GM21619 (cell line): ENCODE results near the gene HTRA3.

ENCODE experiments used
- ATAC-seq: cut with Tn5 transposase; IDR thresholded peaks from one replicate; pipeline ENCODE4 v1.9.1; 2021; ENCODE audit not compliant: unreplicated experiment

The HTRA3 gene

GRCh38 chr4:8306511-8307021, 37.0 kb downstream of the HTRA3 start:
- ATAC-seq: no peak

GRCh38 chr4:8307121-8307520, 37.6 kb downstream of the HTRA3 start:
- no peak for ATAC-seq

- ATAC-seq: no peak
Measured at GRCh38 chr4:8307714-8308113, 38.2 kb downstream of the HTRA3 start.

GRCh38 chr4:8308144-8308543, 38.6 kb downstream of the HTRA3 start:
- no peak for ATAC-seq

GRCh38 chr4:8308856-8309771, 39.6 kb downstream of the HTRA3 start:
- ATAC-seq: no peak

GRCh38 chr4:8310306-8310705, 40.8 kb downstream of the HTRA3 start:
- no peak for ATAC-seq

GRCh38 chr4:8311101-8312068, 41.8 kb downstream of the HTRA3 start:
- no peak for ATAC-seq

GRCh38 chr4:8312069-8312445, 42.5 kb downstream of the HTRA3 start:
- no peak for ATAC-seq

GRCh38 chr4:8312976-8313375, 43.4 kb downstream of the HTRA3 start:
- ATAC-seq: no peak

GRCh38 chr4:8314691-8315255, 45.2 kb downstream of the HTRA3 start:
- ATAC-seq: no peak

GRCh38 chr4:8315435-8316250, 46.1 kb downstream of the HTRA3 start:
- ATAC-seq: no peak

- no peak for ATAC-seq
Measured at GRCh38 chr4:8316251-8316771, 46.8 kb downstream of the HTRA3 start.

- no peak for ATAC-seq
Measured at GRCh38 chr4:8316911-8317351, 47.4 kb downstream of the HTRA3 start.

- no peak for ATAC-seq
Measured at GRCh38 chr4:8317474-8317873, 47.9 kb downstream of the HTRA3 start.

GRCh38 chr4:8318509-8318908, 49.0 kb downstream of the HTRA3 start:
- ATAC-seq: no peak

- no peak for ATAC-seq
Measured at GRCh38 chr4:8319061-8319460, 49.5 kb downstream of the HTRA3 start.

- no peak for ATAC-seq
Measured at GRCh38 chr4:8319731-8320385, 50.3 kb downstream of the HTRA3 start.

- no peak for ATAC-seq
Measured at GRCh38 chr4:8320386-8320750, 50.8 kb downstream of the HTRA3 start.

- no peak for ATAC-seq
Measured at GRCh38 chr4:8321220-8321619, 51.7 kb downstream of the HTRA3 start.

GRCh38 chr4:8321771-8322170, 52.2 kb downstream of the HTRA3 start:
- no peak for ATAC-seq
